H4 (cell line): Measurements from ENCODE around the gene SPATC1L. TPM values are rescaled to one million over a fixed set of nuclear protein-coding genes. Genes with fewer than 3 reads are reported as not detected.

Source experiments
- DNase-seq: peaks from one replicate; pipeline ENCODE4 v3.0.0-alpha.2; 2015; ENCODE audit warnings: low spot score
- total RNA-seq: library from RNA; depleted of rRNA; stranded (reverse); fragments of >200 nt; shearing (Covaris generic); gene quantifications from 2 replicates; pipeline ENCODE4 v1.2.3, GENCODE V29; 2014

The SPATC1L gene
- total RNA-seq, 1 experiment from 2014 or later = 2.7 TPM

GRCh38 chr21:46215436-46216131 lies 31.3 kb upstream of the SPATC1L start:
- DNase-seq = no peak

- DNase-seq = no peak
These were observed 30.4 kb upstream of the SPATC1L start for GRCh38 chr21:46214478-46215340.

GRCh38 chr21:46213620-46214286 lies 29.5 kb upstream of the SPATC1L start:
- no peak for DNase-seq

GRCh38 chr21:46212721-46213484 lies 28.6 kb upstream of the SPATC1L start:
- no peak for DNase-seq

- no peak for DNase-seq
These were observed 27.8 kb upstream of the SPATC1L start for GRCh38 chr21:46211786-46212720.

- no peak for DNase-seq
These were observed 27.1 kb upstream of the SPATC1L start for GRCh38 chr21:46211376-46211775.

- no peak for DNase-seq
These were observed 26.3 kb upstream of the SPATC1L start for GRCh38 chr21:46210378-46211136.

- no peak for DNase-seq
These were observed 24.8 kb upstream of the SPATC1L start for GRCh38 chr21:46208761-46209721.

GRCh38 chr21:46207920-46208591 lies 23.8 kb upstream of the SPATC1L start:
- no peak for DNase-seq

GRCh38 chr21:46207006-46207919 lies 23.0 kb upstream of the SPATC1L start:
- DNase-seq = no peak

GRCh38 chr21:46206163-46207005 lies 22.1 kb upstream of the SPATC1L start:
- no peak for DNase-seq

- no peak for DNase-seq
These were observed 21.5 kb upstream of the SPATC1L start for GRCh38 chr21:46205766-46206162.

- no peak for DNase-seq
These were observed 20.9 kb upstream of the SPATC1L start for GRCh38 chr21:46205166-46205565.

GRCh38 chr21:46203203-46203600 lies 18.9 kb upstream of the SPATC1L start:
- no peak for DNase-seq

GRCh38 chr21:46202592-46203202 lies 18.4 kb upstream of the SPATC1L start:
- DNase-seq = no peak
